GM12892 (cell line): ENCODE data around the gene MMP27.

Experiments
- POLR2A ChIP-seq: IDR thresholded peaks from 2 replicates; pipeline ENCODE4 v1.6.1; 2011; ENCODE audit warnings: low read depth, low read length, control low read depth
- POLR2AphosphoS5 ChIP-seq: IDR thresholded peaks from 2 replicates; pipeline ENCODE4 v1.6.1; 2011; ENCODE audit warnings: low read depth, low read length, control low read depth

DNA sequence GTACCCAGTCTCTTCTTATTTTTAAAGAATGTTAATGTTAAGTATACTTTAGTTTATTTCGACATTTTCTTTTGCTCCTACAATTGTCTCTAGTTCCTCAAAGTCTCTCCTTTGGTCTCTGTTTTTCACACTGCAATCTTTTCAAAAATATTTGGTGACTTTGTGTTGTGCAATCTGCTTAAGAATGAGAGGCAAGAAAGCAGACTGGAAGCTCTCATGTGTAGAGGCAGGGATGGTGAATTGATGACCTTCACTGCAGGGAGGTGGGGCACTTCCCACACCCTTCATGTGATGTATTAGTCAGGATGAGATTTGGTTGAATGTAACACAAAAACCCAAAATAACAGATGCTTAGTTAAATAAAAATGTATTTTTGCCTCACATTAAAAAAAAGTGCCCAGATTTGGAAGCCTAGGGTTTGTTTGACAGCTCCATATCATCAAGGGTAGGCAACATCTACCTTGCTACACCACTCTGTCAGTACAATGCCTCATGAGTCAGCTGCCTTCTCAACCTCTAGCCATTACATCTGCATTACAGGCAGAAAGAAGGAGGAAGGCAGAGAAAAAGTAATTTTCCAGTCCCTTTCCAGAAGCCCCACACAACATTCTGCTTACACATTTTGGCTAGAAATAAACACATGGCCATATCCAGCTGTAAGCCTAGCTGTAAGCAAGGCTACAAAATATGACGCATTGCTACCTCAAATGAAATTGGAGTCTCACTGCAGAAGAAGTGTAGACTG, 3.8 kb upstream of the MMP27 start:
- no peak for TF ChIP-seq POLR2A
- TF ChIP-seq POLR2AphosphoS5: no peak
